Keratinocyte (primary cell): ENCODE results near the gene MRFAP1.

ENCODE experiments used
- EZH2 ChIP-seq: IDR thresholded peaks from one replicate; pipeline ENCODE4 v1.6.1; 2012; ENCODE audit warnings: inconsistent platforms, mild to moderate bottlenecking, low read length, moderate library complexity
- TF ChIP-seq, protein P1 (sequence below), 3 experiments: IDR thresholded peaks in 1 of 3; conservative IDR thresholded peaks in 1 of 3; optimal IDR thresholded peaks in 1 of 3; 2 replicates in 2 of 3; 3 replicates in 1 of 3; pipeline versions ENCODE3 to v1.5.1; 2011; ENCODE audit warnings: low read length in 3 of 3, mild to moderate bottlenecking in 3 of 3, moderate library complexity in 2 of 3, control low read depth in 1 of 3, inconsistent platforms in 1 of 3; ENCODE audit not compliant: insufficient read depth in 2 of 3; ENCODE audit errors: extremely low read depth in 1 of 3

DNA sequence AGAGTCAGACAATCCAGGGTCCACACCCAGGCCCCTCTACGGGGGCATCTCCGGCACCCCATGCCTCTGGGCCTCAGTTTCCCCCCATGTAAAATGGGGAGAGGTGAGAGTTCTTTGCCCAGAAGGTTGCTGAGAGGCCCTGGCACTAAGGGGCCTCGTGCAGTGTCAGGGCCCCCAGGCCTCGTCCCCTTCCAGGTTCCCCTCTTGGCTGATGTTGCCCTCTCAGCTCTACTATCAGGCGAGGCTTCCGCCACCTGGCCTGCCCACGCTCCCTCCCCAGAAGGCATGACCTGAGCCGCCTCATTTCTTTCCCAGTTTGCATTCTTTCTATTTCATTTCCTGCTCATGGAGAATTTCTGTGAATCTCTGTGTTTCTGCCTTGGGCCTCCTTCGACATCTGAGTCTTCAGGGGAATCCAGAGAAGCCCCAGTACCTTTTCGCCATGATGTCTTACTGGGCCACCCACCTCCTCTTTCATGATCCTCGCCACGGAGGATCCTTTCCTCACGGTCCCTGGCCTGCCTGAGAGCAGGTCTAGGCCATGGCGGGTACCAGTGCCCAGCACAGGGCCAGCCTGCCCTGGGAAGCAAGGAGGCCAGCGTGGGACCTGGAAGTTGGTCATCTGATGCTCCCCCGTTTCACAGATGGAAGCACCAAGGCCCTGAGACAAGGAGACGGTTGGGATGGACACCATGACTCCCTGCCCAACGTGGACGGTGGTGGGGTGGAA is 21.9 kb upstream of the MRFAP1 start:
- TF ChIP-seq, protein P1, sequence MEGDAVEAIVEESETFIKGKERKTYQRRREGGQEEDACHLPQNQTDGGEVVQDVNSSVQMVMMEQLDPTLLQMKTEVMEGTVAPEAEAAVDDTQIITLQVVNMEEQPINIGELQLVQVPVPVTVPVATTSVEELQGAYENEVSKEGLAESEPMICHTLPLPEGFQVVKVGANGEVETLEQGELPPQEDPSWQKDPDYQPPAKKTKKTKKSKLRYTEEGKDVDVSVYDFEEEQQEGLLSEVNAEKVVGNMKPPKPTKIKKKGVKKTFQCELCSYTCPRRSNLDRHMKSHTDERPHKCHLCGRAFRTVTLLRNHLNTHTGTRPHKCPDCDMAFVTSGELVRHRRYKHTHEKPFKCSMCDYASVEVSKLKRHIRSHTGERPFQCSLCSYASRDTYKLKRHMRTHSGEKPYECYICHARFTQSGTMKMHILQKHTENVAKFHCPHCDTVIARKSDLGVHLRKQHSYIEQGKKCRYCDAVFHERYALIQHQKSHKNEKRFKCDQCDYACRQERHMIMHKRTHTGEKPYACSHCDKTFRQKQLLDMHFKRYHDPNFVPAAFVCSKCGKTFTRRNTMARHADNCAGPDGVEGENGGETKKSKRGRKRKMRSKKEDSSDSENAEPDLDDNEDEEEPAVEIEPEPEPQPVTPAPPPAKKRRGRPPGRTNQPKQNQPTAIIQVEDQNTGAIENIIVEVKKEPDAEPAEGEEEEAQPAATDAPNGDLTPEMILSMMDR (optimal IDR thresholded peaks at IDR 0.05 in 1 of 3, IDR thresholded peaks at IDR 0.05 in 1 of 3, conservative IDR thresholded peaks at IDR 0.05 in 1 of 3; ENCODE audit: extremely low read depth in 1 of 3, insufficient read depth in 2 of 3, low read length in 3 of 3) = no peak
- no peak for TF ChIP-seq EZH2
